Stimulated activated CD4-positive, alpha-beta T cell treated with anti-CD3 and anti-CD28 coated beads, TNF-alpha, amount 100 ng/mL, for 24 hours (primary cell): Measurements from ENCODE around the gene MYOM1.
"Not testable (repeated sequence)": the region's sequence is repeated elsewhere in the genome, so short reads cannot be mapped to it uniquely, and the experiment has no call there.

Experiments used
- DNase-seq, 3 experiments: peaks; one replicate each; pipeline ENCODE4 v3.0.0-alpha.2; 2020; ENCODE audit warnings: low read depth in 3 of 3

The MYOM1 gene

DNA sequence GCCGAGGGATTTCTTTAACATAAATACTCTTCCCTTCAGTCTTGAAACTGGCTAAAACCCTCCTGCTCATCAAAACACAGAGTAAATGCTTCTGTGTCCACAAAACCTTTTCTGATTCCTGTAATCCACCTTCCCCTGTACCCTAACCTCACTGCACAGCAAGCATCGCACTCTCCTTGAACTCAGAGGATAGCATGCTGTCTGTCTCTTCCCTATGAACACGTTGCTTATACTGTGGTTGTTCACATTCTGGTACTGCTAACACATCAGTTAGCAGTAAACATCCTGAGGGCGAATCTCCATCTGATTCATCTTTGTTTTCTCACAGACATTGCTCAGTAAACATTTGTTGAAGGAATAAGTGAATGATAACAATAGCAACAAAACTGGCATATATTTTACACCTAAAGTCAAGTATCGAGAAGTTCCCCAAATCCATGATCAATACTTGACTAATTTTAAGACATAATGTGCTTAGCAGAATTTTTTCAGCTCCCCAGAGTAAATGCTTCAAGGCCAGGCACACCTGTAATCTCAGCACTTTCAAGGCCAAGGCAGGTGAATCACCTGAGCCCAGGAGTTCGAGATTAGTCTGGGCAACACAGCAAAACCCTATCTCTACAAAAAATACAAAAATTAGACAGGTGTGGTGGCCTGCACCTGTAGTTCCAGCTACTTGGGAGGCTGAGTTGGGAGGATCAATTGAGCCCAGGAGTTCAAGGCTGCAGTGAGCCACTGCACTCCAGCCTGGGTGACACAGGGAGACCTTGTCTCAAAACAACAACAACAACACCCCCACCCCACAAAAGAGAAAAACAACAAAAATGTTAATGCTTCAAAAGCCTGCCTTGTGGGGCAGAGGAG is 161.2 kb downstream of the MYOM1 start:
- DNase-seq, result no peak

DNA sequence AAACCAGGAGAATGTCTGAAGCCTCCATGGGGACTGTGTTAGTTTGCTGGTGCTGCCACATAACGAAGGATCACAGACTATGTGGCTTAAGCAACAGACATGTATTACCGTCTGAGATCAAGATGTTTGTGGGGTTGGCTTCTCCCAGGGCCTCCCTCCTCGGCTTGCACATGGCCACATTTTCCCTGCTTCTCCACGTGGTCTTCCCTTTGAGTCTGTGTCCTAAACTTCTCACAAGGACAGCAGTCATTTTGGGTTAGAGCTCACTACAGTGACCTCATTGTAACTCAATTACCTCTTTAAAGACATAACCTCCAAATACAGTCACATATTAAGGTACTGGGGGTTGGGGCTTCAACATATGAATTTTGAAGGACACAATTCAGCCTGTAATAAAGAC is 162.2 kb downstream of the MYOM1 start:
- no peak for DNase-seq

DNA sequence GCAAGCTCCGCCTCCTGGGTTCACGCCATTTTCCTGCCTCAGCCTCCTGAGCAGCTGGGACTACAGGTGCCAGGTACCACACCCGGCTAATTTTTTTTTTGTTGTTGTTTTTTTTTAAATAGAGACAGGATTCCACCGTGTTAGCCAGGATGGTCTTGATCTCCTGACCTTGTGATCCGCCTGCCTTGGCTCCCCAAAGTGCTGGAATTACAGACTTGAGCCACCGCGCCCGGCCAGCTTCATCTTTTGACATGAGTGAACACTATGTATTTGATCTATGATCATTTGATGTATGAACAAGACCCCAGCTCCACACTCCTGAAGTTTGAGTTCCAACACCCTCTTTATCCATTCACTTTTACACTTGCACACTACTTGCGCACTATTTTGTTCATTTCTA is 163.5 kb downstream of the MYOM1 start:
- no peak for DNase-seq

DNA sequence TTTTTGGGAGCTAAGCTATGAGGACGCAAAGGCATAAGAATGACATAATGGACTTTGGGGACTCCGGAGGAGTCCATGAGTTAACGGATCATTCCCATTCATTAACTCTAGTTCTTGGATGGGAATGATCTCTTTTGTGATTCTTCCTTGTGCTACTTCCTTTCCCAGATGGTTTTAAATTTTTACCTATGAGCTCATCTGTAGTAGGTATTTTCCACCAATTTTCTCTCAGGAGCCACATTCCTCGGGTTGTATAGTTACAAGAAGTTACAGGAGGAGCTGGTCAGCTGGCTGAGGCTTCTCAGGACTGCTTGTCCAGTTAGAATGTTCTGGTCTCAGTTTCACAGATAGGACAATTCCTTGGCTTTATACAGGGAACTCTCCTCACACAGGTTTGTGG is 164.0 kb downstream of the MYOM1 start:
- DNase-seq, result no peak

DNA sequence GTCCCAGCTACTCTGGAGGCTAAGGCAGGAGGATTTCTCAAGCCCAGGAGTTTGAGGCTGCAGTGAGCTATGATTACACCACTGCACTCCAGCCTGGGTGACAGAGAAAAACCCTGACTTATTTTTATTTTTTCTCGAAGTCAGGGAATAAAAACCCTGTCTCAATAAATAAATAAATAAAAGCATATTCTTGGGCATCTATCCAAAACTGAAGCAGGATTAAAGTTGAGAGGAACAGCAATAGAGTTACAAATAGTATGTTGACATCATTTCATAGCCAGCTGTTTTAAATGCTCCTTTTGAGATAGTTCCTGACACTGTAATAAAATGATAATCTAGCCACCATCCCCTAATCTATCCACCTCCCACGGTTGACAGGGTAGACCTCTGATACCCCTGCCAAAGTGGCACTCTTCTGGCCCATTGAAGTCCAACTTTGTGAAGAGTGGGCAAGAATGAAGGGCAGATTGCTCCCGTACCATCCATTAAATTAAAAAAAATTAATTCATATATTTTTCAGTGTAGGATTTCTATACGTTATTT is 164.5 kb downstream of the MYOM1 start:
- no peak for DNase-seq

DNA sequence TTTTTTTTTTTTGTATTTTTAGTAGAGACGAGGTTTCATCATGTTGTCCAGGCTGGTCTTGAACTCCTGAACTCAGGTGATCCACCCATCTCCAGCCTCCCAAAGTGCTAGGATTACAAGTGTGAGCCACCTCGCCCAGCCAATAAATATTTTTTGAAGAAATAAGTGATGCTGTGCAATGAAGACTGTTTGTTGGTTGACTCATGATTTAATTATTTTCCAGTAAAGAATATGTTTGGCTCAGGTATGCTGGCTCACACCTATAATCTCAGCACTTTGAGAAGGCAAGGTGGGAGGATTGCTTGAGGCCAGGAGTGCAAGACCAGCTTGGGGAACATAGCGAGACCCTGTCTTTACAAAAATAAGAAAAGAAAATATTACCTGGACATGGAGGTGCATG is 165.0 kb downstream of the MYOM1 start:
- DNase-seq, result no peak

DNA sequence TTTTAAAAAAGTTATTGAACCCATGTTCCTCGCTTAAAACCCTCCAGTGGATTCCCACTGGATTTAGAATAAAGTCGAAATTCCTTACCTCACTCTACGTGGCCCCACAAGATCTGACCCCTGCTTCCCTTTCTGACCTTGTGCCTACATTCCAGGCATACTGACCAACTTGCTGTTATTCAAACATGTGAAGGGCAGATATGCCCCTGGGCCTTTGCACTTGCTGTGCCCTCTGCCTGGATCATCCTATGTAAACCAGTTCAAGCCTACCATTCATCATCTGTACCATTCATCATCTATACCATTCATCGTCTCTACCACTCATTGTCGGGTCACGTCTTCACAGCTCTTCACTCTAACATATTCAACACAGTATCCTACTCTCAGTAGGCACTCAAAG is 165.6 kb downstream of the MYOM1 start:
- DNase-seq, result no peak

DNA sequence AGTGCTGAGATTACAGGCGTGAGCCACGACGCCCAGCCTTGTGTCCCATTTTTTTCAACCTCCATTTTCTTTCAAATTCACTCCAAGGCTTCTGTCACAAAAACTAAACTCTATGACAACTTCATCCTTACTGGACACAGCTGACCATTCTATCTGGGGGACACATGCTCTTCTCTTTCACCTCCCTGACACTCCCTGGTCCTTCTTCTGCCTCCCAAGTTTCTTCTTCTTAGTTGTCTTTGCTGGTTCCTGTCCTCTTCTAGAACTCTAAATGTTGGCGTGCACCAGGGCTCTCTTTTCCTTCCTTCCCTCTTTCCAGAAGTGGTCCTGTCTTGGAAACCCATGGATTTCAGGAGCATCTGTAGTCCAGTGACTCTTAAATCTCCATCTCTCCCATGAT is 166.7 kb downstream of the MYOM1 start:
- DNase-seq, result no peak

DNA sequence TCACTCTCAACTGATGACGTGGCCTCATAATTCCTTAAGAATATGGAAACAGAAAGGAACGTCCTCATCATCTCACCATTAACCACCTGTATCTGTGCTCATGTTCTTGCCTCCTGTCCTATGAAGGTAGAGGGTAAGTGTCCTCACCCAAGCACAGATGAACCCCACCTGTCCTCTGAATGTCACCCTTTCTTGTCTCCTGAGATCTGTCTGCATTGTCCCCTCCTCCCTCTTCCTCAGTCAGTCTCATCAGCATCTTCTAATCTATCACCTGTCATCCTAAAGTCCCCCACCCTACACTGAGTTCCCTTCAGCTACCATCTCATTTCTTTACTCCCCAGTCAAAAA is 167.4 kb downstream of the MYOM1 start:
- DNase-seq, result no peak

DNA sequence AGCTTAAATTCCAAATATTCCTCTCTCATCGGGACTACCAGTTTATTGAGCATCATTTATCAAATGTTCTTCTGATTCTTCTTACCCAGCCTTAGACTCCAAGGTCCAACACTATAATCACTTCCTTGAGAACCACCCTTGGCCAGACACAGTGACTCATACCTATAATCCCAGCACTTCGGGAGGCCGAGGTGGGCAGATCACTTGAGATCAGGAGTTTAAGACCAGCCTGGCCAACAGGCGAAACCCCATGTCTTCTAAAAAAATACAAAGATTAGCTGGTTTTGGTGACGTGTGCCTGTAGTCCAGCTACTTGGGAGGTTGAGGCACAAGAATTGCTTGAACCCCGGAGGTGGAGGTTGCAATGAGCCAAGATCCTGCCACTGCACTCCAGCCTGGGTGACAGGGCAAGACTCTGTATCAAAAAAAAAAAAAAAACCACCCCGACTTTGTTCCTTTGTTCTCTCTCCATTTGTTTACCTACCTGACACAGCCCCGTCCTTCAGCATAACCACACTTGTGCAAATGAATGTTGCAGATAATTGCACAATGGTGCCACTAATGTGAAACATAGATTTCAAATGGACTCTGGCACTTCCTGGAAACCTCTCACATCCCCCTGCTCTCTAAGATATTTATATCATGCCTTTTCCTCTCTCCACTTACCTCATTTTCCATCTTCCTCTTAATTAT is 167.9 kb downstream of the MYOM1 start:
- no peak for DNase-seq

DNA sequence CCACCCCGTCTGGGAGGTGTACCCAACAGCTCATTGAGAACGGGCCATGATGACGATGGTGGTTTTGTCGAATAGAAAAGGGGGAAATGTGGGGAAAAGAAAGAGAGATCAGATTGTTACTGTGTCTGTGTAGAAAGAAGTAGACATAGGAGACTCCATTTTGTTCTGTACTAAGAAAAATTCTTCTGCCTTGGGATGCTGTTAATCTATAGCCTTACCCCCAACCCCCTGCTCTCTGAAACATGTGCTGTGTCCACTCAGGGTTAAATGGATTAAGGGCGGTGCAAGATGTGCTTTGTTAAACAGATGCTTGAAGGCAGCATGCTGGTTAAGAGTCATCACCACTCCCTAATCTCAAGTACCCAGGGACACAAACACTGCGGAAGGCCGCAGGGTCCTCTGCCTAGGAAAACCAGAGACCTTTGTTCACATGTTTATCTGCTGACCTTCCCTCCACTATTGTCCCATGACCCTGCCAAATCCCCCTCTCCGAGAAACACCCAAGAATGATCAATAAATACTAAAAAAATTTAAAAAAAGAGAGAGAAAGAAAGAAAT is 169.8 kb downstream of the MYOM1 start:
- DNase-seq, result not testable (repeated sequence)

DNA sequence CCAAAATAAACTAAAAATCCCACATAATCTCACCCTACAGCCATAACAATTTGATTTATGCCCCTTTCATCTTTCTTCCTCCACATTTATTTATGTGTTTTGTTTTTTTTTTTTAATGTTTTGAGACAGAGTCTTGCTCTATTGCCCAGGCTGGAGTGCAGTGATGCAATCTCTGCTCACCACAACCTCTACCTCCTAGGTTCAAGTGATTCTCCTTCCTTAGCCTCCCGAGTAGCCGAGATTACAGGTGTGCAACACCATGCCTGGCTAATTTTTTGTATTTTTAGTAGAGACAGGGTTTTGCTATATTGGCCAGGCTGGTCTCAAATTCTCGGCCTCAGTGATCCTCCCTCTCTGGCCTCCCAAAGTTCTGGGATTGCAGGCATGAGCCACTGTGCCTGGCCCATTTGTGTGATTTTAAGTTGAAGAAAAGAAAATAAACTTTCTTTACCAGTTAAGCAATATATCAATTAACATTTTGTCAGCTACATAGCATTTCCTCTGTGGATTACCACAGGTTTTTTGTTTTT is 170.9 kb downstream of the MYOM1 start:
- no peak for DNase-seq

DNA sequence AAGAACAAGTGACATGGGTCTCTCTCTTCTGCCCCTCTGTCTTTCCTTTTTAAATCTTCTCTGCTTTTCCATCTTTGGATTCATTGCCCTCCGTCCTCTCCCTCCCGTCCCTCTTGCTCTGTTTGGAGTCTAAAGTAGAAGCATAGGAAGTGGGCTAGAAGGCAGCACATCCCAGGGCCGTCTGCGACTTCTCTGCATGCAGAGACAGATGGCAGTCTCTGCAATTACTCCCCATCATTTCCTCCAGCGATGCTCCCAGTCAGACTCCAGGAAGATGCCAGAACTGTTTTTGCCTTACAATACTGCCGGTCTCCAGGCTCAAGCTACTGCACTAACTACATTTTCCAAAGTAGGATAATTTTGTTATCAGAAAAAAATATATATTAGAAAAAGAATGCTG is 171.6 kb downstream of the MYOM1 start:
- no peak for DNase-seq

DNA sequence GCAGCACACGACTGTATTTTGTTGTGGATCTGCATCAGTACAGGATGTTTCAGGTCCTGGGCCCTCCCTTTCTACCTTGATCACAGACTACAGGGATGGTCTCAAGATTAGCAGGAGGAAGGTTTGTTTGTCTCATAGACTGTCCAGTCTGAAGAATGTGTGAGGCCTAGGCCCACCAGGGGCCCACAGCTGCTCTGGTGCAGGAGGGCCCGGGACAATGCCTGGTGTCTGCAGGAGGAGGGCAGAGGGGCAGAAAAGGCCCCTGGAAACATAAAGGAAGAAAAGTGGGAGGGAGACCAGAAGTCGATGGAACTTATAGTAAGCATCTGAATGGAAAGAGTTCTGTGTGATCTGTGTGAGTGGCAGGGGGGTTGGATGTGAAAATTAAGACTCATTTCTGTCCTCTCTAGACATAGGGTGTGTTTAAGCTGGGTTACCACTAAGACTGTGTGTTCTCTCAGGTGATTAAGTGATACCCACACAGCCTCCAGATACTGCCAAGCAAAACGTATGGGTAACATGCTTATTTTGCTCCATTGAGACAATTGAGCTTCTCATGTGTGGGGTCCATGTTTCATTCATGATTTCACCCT is 173.5 kb downstream of the MYOM1 start:
- no peak for DNase-seq

DNA sequence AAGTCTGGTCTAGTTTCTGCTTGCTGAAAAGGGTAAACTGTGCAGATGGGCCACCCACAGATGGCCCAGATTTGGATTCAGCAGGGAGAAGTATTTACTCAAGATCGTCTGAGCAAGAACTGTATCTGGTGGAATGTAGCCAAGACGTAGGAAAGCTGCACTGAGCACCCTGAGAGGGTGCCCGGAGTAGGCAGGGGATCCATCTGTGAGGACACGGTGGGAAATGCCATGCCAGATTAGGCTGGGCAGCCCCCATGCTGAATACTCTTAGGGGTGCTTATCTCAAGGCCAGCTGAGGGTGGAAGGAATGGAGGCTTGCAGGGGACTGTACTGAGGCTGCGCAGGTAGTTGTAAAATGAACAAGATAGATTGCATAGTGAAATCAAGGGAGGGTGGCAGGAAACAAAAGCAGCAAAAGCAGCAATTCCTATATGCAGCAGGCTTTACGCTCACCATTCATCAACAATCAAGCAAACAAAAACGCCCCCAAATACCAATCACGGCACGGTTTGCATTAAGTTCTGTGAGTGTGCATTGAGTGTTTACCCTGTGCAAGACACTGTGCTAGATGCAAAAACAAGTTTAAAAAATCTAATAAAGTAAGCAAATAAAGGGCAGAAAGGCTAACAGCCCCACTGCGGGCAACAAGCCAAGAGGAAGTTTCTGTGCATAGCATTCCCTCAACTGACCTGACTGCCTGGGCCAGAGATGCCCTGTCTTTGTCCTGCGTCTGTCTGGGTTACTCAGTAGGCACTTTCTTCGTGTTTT is 174.7 kb downstream of the MYOM1 start:
- DNase-seq, result no peak

DNA sequence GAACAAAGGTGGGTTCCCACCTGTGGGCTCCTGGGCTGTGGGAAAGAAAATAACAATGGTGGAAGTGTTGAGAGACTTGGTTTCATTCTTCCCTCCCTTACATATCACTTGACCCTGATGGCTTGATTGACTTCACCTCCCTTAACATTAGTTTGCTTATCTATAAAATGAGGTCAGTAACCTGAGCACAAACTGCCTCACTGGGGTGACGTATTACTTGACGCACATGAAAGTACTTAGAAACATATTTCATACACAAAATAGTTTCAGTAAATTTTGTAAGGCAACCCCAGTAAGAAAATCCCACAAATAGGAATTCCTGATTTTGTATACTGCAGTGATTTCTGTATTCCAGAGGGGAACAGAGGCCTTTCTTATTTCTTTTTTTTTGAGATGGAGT is 177.4 kb downstream of the MYOM1 start:
- DNase-seq, result no peak

DNA sequence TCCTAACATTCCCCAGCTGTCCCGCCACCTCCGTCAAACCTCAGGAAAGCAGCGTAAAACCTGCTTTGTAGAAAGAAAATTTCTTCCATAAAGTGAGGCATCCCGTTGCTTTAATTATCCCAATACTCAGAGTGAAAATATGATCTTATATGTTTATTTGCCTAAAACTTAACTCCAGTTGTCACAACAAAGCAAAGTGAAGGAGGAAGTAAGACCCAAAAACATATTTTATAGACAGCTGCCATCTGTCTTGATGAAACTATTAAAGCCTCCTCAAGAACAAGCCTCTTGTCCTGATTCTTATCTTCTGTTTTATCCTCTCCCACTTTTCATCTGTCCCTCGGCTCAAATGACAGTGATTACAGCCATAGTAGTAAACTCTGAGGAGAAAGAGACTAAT is 177.9 kb downstream of the MYOM1 start:
- DNase-seq, result no peak

DNA sequence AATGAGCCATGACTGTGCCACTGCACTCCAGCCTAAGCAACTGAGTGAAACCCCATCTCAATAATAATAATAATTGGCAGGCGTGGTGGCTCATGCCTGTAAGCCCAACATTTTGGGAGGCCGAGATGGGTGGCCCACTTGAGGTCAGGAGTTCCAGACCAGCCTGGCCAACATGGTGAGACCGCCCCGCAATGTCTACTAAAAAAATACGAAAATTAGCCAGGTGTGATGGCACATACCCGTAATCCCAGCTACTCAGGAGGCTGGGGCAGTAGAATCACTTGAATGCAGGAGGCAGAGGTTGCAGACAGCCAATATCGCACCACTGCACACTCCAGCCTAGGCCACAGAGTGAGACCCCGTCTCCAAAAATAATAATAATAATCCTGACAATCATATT is 178.9 kb downstream of the MYOM1 start:
- DNase-seq, result no peak

DNA sequence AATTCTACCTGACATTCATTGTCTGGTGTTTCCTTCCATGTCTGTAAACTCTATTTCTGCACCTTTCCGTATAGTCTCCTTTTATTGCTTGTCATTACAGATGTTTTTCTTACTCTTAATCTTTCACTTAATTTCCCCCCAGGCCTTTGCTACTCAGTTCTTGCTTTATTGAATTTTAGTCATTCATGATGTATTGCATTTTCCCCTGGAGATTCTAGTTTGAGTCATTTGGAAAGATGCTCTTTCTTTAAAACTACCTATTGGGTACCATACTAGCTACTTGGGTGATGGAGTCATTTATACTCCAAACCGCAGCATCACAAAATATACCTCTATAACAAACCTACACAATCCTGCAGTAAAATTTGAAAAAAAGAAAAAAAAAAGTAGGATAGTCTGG is 179.6 kb downstream of the MYOM1 start:
- no peak for DNase-seq

DNA sequence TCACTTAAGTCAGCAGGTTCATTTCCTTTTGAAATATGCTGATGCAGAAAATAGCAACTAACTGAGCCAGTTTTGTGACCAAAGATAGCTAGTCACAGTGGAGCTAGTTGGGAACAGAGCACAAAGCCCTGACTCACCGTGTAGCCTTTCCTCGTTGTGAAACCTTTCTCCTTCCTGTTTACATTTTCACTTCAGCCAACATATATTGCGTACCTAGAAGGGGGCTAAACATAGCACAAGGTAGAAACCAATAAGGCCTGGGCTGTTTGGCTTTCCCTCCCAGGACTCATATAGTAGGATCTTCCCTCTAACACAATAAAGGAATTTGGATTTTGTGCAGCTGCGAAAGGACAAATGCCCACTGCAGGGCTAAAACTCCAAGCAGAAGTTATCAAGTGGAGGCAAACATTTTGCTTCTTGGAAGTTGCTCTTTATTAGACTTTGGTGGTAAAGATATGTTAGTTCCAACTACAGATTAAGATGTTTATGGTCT is 182.3 kb downstream of the MYOM1 start:
- no peak for DNase-seq

DNA sequence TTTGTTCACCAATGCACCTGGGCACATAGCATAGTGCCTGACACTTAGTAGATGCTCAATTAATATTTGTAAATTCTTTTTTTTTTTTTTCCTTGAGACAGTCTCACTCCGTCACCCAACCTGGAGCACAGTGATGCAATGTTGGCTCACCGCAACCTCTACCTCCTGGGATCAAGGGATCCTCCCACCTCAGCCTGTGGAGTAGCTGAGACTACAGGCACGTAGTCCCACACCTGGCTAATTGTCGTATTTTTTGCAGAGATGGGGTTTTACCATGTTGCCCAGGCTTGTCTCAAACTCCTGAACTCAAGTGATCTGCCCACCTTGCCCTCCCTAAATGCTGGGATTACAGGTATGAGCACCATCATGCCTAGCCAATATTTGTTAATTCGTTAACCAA is 183.7 kb downstream of the MYOM1 start:
- DNase-seq, result no peak
